HG03196 (cell line): Measurements from ENCODE around the gene CYP4F8.
"Not testable (repeated sequence)": the region's sequence is repeated elsewhere in the genome, so short reads cannot be mapped to it uniquely, and the experiment has no call there.

Source experiments
- ATAC-seq: cut with Tn5 transposase; IDR thresholded peaks from one replicate; pipeline ENCODE4 v1.9.1; 2021; ENCODE audit not compliant: unreplicated experiment

The CYP4F8 gene, protein sequence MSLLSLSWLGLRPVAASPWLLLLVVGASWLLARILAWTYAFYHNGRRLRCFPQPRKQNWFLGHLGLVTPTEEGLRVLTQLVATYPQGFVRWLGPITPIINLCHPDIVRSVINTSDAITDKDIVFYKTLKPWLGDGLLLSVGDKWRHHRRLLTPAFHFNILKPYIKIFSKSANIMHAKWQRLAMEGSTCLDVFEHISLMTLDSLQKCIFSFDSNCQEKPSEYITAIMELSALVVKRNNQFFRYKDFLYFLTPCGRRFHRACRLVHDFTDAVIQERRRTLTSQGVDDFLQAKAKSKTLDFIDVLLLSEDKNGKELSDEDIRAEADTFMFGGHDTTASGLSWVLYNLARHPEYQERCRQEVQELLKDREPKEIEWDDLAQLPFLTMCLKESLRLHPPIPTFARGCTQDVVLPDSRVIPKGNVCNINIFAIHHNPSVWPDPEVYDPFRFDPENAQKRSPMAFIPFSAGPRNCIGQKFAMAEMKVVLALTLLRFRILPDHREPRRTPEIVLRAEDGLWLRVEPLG

DNA sequence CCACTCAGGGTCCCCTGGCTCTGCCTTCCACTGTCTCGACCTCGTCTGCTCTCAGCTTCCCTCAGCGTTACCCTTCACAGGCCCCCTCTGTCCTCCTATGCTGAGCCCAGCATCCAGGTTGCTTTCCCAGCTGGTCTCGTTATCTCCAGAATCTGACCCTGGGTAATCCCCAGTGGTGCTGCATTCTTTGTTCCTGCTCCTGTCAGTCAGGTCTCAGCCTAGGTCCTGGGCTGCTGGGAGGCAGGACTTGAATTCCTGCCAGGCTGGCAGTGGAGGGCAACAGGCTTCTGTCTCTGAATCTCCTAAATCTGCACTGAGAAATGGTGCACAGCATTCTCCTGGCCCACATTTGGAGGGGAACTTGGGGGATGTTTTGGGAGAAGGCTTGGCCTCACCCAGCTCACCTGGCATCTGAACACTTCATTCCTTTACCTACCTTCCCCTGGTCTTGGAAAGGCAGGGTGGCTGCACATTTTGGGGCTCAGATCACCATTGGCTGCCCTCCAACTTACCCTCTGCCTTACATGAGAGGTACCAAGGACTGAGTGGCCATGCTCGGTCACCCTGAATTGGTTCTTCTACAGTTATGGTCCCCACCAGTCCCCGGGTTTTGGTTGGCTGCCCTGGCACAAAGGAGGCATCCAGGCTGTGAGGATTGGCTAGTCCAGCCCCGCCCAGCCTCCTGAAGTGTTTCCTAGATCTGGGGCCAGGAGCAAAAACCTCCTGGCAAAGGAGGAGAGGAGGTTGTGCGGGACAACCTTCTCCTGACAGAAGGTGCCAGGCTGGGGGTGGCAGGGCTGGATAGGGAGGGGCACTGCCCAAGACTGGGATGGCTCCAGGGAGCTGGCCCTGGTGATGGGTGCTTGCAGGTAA is at the start of gene CYP4F8:
CYP4F8 (plus strand) TSS at position 712 of the 873 bp plus-strand sequence. CDS start 399 bp downstream, outside the sequence.
- ATAC-seq = no peak

DNA sequence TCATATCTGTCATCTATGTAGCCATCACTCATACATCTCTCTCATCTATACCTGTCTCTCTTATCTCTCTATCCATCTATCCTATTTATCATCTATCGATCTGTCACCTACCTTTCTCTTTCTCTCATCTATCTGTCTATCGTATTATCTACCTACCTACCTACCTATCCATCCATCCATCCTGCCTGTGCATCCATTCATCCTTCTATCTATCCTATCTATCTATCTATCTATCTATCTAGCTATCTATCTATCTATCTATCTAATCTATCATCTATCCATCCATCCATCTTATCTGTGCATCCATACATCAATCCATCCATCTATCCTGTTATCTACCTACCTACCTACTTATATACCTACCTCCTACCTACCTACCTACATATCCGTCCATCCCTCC is 44.6 kb upstream of the CYP4F8 start:
- ATAC-seq = no peak

DNA sequence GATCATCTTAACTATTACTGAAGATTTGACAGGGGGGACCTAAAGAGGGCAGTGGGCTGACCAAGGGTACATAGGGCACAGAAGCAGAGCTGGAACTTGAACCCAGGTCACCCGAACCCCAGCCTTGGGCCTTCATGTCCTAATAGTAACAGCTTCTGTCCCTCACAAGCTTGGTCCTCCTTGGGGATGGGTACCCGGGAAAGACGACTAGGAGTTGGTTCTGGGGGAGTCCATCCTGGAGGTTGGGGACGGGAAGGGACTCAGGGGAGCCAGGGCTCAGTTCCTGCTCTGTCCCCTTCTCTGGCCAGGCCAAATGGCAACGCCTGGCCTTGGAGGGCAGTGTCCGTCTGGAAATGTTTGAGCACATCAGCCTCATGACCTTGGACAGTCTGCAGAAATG is 39.6 kb upstream of the CYP4F8 start:
- ATAC-seq = no peak

DNA sequence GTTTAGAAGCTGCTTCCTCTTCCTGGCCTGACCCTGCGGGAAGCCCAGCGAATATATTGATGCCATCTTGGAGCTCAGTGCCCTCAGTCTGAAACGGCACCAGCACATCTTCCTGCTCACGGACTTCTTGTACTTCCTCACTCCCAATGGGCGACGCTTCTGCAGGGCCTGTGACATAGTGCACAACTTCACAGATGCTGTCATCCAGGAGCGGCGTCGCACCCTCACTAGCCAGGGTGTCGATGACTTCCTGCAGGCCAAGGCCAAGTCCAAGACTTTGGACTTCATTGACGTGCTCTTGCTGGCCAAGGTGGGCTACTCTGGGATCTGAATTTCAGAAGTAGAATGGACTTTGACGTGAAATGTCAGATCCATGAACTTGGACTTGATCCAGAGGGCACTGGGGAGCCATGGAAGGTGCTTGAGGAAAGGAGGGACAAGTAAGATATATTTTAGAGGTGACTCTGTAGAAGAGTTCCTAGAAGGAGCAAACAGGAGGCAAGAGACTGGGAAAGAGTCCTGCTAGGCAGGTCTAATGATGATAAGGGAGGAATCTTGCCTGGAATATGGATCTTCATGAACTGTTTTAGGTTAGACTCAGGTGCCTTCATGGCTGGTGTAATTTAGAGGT is 38.4 kb upstream of the CYP4F8 start:
- ATAC-seq = no peak

DNA sequence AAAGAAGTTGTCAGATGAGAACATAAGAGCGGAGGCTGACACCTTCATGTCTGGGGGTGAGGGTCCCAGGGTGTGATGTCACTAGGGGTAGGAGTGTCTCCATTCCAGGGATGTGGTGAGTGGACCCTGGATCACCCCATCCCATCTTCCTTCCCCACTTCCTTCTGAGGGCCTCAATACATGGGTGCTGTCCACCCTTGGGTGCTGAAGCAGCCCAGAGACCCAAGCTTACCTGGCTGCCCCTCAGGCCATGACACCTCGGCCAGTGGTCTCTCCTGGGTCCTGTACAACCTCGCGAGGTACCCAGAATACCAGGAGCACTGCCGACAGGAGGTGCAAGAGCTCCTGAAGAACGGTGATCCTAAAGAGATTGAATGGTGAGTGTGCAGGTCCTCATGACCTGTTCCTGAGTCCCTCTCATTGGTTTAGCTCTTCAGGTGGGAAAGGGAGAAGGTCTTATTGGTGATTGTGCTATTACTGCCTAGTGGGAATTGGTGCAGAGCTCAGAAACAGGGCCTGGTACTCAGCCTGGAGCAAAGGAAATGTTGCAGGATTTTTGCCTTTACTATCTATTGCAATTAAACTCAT is 37.7 kb upstream of the CYP4F8 start:
- ATAC-seq = no peak

DNA sequence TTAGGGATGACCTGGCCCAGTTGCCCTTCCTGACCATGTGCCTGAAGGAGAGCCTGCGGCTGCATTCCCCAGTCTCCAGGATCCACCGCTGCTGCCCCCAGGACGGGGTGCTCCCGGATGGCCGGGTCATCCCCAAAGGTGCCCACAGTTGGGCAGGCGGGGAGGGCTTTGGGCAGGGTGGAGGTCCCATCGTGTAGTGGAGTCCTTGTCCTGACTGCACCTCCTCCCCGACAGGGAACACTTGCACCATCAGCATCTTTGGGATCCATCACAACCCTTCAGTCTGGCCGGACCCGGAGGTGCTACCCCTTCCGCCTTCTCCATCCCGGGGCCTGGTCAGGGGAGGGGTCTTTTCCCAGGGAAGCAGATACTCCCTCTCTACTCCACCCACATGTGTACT is 31.7 kb upstream of the CYP4F8 start:
- ATAC-seq = no peak

DNA sequence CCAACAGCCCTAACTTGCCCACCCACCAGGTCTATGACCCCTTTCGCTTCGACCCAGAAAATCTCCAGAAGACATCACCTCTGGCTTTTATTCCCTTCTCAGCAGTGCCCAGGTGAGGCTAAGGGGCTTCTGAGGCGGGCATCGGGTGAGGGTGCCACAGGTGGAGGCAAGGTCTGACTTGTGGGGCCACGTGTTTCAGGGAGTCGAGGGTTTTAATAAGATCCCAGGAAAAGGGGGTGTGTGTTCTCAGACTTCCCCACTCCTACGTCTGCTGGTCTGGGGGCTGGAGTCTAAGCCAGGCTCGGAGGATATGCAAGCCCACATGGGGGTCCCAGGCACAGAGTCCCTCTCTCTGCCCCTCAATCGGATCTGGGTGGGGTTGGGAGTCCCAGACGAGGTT is 30.9 kb upstream of the CYP4F8 start:
- ATAC-seq = no peak

DNA sequence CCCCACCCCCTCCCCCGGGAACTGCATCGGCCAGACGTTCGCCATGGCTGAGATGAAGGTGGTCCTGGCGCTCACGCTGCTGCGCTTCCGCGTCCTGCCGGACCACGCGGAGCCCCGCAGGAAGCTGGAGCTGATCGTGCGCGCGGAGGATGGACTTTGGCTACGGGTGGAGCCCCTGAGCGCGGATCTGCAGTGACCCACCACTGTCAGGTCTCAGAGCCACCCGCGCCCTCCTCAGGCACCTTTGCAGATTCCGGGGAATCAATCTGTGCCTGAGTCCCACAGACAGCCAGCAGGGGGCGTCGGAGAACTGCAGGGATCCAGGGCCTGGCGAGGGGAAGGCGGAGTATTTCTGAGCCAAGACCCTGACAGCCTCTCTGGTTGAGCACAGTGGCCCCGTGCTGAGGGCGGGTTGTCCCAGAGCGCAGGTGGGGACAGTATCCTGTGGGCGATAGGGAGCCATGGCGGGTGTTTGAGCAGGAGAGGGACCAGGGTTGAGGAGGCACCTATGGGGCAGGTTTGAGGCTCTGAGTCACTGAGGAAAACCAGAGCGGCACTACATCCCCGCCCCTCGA is 30.4 kb upstream of the CYP4F8 start:
- no peak for ATAC-seq

DNA sequence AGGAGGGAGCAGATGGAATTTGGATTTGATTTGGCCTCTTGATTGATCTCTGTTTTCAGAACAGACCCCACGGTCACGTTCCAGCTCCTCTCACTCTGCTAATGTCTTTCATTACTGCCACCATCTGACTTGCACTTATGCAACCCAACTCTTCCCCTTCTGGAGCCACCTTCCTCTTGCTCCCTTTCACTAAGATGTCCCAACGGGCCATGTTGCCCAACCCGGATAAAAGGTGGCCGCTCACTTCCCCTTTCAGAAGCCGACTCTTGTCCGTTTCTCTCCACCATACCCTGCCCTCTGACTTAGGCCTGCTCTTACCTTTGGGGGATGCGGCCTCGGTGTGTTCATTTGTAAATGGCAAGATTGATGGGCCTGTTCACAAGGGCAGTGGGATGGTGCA is 27.4 kb upstream of the CYP4F8 start:
- no peak for ATAC-seq

DNA sequence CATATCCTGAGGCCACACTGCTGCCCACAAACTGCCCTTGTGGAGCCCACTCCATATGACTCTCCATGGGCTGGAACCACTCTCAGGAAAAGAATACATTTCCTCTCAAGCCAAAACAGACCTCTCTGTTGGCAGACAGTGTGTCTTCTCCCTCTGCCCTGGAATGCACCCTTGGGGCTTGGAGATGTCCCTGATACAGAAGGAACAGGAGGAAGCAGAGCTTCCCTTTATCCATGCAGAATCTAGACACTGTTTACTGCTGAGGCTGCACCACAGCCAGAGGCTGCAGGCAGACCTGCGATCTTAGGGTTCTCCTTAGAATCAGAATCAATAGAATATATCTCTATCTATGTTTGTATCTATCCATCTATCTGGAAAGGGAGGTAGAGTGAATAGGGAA is 26.8 kb upstream of the CYP4F8 start:
- ATAC-seq = no peak

DNA sequence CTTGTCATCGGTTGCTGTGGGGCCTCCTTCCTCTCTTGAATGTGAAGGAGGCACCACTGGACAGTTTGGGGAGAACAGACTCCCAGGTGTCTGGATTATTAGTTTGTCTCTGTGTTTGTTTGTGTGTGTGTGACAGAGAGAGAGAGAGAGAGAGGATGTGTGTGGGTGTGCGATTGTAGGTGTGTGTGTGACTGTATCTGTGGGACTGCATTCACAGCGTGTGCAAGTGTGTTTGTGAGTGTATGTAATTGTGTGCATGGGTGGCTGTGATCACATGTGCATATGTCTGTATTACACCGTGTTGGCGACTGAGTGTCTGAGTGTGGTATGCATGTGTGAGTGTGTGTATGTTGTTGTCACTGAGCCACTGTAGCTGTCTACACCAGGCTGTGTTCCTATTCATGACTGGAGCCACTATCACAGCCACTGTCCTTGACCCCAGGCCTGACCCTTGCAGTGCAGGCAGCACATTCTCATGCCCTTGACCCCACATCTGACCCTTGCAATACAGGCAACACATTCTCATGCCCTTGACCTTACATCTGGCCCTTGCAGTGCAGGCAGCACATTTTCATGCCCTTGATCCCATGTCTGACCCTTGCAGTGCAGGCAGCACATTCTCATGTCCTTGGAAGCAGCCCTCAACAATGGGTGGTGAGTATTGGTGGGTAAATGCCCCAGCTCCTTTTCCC is 25.1 kb upstream of the CYP4F8 start:
- ATAC-seq = no peak

DNA sequence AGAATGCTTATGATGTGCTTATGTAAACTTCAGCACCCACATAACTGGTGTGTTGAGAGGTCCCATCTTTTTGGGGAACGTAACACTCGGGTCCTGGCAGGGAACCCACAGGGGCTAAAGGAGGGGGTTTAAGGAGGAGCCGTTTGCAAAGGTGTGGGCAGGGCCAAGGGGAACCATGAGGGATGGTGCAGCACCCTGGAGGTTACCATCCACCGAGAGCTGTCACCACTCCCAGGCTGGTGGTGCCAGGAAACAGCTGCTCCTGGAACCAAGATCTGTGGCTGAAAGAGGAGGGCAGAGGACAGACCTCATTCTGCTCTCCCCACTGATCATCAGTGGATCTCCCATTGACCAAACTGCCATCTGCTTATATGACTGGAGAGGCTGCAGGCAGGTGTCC is 23.2 kb upstream of the CYP4F8 start:
- no peak for ATAC-seq

DNA sequence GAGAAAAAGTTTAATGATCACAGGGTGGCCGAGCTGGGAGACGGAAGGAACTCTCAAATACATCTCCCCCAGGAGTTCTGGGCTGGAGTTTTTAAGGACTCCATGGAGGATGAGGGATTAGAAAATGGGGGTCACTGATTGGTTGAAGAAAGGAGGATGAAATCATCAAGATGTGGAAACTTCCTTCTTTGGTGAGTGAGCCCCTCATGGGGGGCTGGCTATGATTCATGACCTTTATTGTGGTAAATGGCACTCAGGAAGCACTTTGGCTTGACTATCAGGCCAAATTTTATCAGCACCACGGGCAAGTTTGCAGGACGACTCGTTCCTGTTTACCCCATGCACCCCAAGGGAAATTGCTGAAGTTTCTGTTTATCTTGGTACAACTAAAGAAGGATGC is 22.5 kb upstream of the CYP4F8 start:
- not testable (repeated sequence) for ATAC-seq

DNA sequence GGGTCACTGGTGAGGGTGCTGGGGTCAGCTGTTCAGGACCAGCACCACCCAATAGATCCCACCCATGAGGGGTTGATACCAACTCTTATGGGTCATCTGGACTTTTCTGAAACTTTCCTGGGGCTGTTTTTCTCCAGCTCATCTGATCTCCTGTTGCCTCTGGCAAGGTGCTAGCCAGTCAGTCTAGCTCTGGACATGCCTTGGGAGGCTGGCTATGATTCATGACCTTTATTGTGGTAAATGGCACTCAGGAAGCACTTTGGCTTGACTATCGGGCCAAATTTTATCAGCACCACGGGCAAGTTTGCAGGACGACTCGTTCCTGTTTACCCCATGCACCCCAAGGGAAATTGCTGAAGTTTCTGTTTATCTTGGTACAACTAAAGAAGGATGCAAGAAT is 21.3 kb upstream of the CYP4F8 start:
- ATAC-seq = not testable (repeated sequence)

DNA sequence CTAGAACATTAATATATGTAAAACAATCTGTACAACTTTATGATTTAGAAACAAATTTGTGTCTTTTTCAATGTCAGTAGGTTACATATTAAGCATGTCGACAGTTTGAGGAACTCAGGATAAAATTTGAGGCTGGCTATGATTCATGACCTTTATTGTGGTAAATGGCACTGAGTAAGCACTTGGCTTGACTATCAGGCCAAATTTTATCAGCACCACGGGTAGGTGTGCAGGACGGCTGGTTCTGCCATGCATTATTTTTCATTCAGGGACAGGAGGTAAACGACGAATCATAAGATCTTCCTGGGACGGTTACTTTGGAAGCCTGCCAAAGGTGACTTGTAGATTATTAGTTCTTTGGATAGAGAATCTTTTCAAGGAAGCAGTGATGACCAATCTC is 19.9 kb upstream of the CYP4F8 start:
- ATAC-seq = no peak

DNA sequence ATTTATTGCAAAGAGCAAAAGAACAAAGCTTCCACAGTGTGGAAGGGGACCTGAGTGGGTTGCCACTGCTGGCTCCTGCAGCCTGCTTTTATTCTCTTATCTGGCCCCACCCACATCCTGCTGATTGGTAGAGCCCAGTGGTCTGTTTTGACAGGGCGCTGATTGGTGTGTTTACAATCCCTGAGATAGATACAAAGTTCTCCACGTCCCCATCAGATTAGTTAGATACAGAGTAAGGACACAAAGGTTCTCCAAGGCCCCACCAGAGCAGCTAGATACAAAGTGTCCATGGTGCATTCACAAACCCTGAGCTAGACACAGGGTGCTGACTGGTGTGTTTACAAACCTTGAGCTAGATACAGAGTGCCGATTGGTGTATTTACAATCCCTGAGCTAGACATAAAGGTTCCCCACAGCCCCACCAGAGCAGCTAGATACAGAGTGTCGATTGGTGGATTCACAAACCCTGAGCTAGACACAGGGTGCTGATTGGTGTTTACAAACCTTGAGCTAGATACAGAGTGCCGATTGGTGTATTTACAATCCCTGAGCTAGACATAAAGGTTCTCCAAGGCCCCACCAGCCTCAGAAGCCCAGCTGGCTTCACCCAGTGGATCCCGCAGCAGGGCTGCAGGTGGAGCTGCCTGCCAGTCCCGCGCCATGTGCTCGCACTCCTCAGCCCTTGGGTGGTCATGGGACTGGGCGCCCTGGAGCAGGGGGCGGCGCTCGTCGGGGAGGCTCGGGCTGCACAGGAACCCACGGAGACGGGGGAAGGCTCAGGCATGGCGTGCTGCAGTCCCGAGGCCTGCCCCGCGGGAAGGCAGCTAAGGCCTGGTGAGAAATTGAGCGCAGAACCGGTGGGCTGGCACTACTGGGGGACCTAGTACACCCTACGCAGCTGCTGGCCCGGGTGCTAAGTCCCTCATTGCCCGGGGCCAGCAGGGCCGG is 6.8 kb upstream of the CYP4F8 start:
- not testable (repeated sequence) for ATAC-seq

DNA sequence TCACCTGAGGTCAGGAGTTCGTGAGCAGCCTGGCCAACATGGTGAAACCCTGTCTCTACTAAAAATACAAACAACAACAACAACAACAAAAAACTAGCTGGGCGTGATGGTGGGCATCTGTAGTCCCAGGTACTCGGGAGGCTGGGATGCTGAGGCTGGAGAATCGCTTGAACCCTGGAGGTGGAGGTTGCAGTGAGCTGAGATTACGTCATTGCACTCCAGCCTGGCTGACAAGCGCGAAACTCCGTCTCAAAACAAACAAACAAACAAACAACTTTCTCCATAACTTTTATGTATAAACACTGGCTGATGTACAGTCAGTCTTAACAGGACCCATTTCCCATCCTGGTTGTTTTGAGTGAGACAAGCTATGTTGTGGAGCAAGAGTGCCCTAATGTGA is 5.8 kb upstream of the CYP4F8 start:
- no peak for ATAC-seq

DNA sequence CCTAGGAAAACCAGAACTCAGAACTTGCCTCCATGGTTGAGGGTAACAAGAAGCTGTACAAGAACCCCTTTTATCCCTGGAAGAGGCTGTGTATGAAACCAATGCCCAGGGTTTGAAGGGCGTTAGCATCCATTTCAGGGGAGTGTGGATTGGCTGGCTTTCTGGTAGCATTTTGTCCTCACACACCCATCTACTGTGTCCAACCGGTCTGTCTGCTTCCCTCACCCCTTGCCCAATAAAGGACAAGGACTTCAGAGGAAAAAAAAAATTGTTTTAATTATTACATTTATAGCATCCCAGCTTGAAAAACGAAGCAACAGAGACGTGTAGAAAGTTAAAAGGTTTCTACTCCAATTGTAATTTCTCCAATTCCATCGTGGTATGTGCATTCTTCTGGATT is 2.7 kb upstream of the CYP4F8 start:
- ATAC-seq = no peak

DNA sequence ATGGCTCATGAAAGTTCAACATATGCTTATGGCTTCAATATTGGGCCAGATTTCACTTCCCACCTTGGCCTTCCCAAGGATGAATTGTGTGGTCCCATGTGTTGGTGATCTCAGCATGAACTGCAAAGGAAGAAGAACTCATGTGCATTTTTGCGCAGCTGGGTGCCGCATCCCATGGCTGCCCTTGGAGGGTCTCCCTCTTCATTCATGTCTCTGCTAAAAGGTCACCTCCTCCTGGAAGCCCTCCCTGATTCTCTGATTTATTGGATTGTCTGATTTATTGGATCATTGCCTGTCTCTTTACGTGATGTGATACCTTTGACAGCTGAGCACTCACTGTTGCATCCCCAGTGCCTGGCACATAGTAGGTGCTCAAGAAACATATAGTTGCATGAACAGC is 1.7 kb upstream of the CYP4F8 start:
- ATAC-seq = no peak
